ENCODE results near the gene NEUROG2.
"Not testable (repeated sequence)": the region's sequence is repeated elsewhere in the genome, so short reads cannot be mapped to it uniquely, and the experiment has no call there.

The NEUROG2 gene

GRCh38 chr4:112516066-112516470, at the start of gene NEUROG2:
Gene NEUROG2, minus strand, starts transcription at chr4:112516180. Its CDS starts 705 bp downstream, at chr4:112515475.
- intact Hi-C loops (cut with DNase I), result no loop called here

GRCh38 chr4:112564706-112565270, 48.8 kb upstream of the NEUROG2 start:
- intact Hi-C loops (cut with DNase I), result no loop called here
- DNase-seq, result peak in 1 of 10 donors; percentile 25

More at GRCh38 chr4:112516066-112516470, at the start of gene NEUROG2:
- DNase-seq, result no peak

GRCh38 chr4:112563431-112564200, 47.6 kb upstream of the NEUROG2 start:
- no peak for DNase-seq
- intact Hi-C loops (cut with DNase I), result no loop called here

GRCh38 chr4:112562254-112562879, 46.4 kb upstream of the NEUROG2 start:
- intact Hi-C loops (cut with DNase I), result no loop called here
- no peak for DNase-seq

- no peak for DNase-seq
Observed at GRCh38 chr4:112560084-112560483, 44.1 kb upstream of the NEUROG2 start.

GRCh38 chr4:112559053-112559452, 43.1 kb upstream of the NEUROG2 start:
- intact Hi-C loops (cut with DNase I), result no loop called here
- no peak for DNase-seq

More at GRCh38 chr4:112560084-112560483, 44.1 kb upstream of the NEUROG2 start:
- intact Hi-C loops (cut with DNase I), result no loop called here

- intact Hi-C loops (cut with DNase I), result no loop called here
- DNase-seq, result no peak
Observed at GRCh38 chr4:112557676-112558411, 41.9 kb upstream of the NEUROG2 start.

GRCh38 chr4:112554271-112554670, 38.3 kb upstream of the NEUROG2 start:
- intact Hi-C loops (cut with DNase I); DNase-seq: not testable (repeated sequence)

- DNase-seq, result no peak
- intact Hi-C loops (cut with DNase I), result no loop called here
Observed at GRCh38 chr4:112552668-112553067, 36.7 kb upstream of the NEUROG2 start.

- no peak for DNase-seq
- intact Hi-C loops (cut with DNase I), result no loop called here
Observed at GRCh38 chr4:112550728-112551127, 34.7 kb upstream of the NEUROG2 start.

- no peak for DNase-seq
- intact Hi-C loops (cut with DNase I), result no loop called here
Observed at GRCh38 chr4:112546476-112546875, 30.5 kb upstream of the NEUROG2 start.

GRCh38 chr4:112545346-112545745, 29.4 kb upstream of the NEUROG2 start:
- intact Hi-C loops (cut with DNase I), result no loop called here
- DNase-seq, result no peak

- intact Hi-C loops (cut with DNase I), result no loop called here
- no peak for DNase-seq
Observed at GRCh38 chr4:112540695-112541094, 24.7 kb upstream of the NEUROG2 start.

GRCh38 chr4:112536123-112536522, 20.1 kb upstream of the NEUROG2 start:
- intact Hi-C loops (cut with DNase I), result no loop called here
- DNase-seq, result no peak

- intact Hi-C loops (cut with DNase I), result no loop called here
- no peak for DNase-seq
Observed at GRCh38 chr4:112532267-112532666, 16.3 kb upstream of the NEUROG2 start.

GRCh38 chr4:112531146-112531545, 15.2 kb upstream of the NEUROG2 start:
- DNase-seq, result no peak
- intact Hi-C loops (cut with DNase I), result no loop called here

GRCh38 chr4:112526061-112526460, 10.1 kb upstream of the NEUROG2 start:
- intact Hi-C loops (cut with DNase I), result no loop called here
- no peak for DNase-seq

GRCh38 chr4:112523764-112524505, 8.0 kb upstream of the NEUROG2 start:
- intact Hi-C loops (cut with DNase I), result loop anchor here (5.0 kb wide), 1 partner anchor 197 kb away; no protein-coding TSS in a partner anchor
- peak in 5 of 10 donors; percentile 49 to 87 (median 73) for DNase-seq

GRCh38 chr4:112523008-112523721, 7.2 kb upstream of the NEUROG2 start:
- intact Hi-C loops (cut with DNase I), result loop anchor here (5.0 kb wide), 1 partner anchor 196 kb away; no protein-coding TSS in a partner anchor
- peak in 2 of 10 donors; percentile 68 to 79 for DNase-seq
